ENCODE results near the gene CXCL8. TPM values are rescaled to one million over a fixed set of nuclear protein-coding genes. Genes with fewer than 3 reads are reported as not detected.

CXCL8 gene
- total and polyA plus RNA-seq, 9 of the 15 experiments (the other 6 are each of a cell fraction or from before 2014, with no cell fraction given): 1.6 to 7.7 (median 3.3) TPM

GRCh38 chr4:73740353-73740778 is at the start of gene CXCL8 (continued):
- no peak for TF ChIP-seq ETV6 (IDR thresholded peaks at IDR 0.05; ENCODE audit: borderline replicate concordance in 1 of 2, low read depth in 2 of 2, low read length in 1 of 2)
- TF ChIP-seq ETV6 (CRISPR knock-in tag; IDR thresholded peaks at IDR 0.05; ENCODE audit: borderline replicate concordance): no peak
- TF ChIP-seq TRIM24 (IDR thresholded peaks at IDR 0.05): peak; percentile 7 to 46; a peak in 1 of 4 replicates
- TF ChIP-seq ILF3 (IDR thresholded peaks at IDR 0.05; ENCODE audit: borderline replicate concordance): no peak
- no peak for TF ChIP-seq GTF2A2 (tag; IDR thresholded peaks at IDR 0.05)
- TF ChIP-seq SRSF7 (optimal IDR thresholded peaks at IDR 0.05; ENCODE audit: low read depth, low read length): no peak
- no peak for TF ChIP-seq UBTF (IDR thresholded peaks at IDR 0.05; ENCODE audit: borderline replicate concordance in 1 of 2, low read depth in 2 of 2, low read length in 2 of 2)
- TF ChIP-seq MNT (conservative IDR thresholded peaks at IDR 0.05): no peak
- no peak for TF ChIP-seq HOXB6 (CRISPR knock-in tag; IDR thresholded peaks at IDR 0.05; ENCODE audit: borderline replicate concordance)
- TF ChIP-seq ZNF41 (CRISPR knock-in tag; conservative IDR thresholded peaks at IDR 0.05): no peak
- TF ChIP-seq IFI16 (CRISPR knock-in tag; IDR thresholded peaks at IDR 0.05): no peak
- no peak for TF ChIP-seq ZBTB49 (CRISPR knock-in tag; IDR thresholded peaks at IDR 0.05; ENCODE audit: borderline replicate concordance)
- TF ChIP-seq HMBOX1 (IDR thresholded peaks at IDR 0.05): no peak
- no peak for TF ChIP-seq ZBTB8A (IDR thresholded peaks at IDR 0.05; ENCODE audit: partially characterized antibody)
- no peak for TF ChIP-seq ASH1L (IDR thresholded peaks at IDR 0.05; ENCODE audit: borderline replicate concordance, low read depth, partially characterized antibody)
- no peak for TF ChIP-seq BHLHE40 (IDR thresholded peaks at IDR 0.05; ENCODE audit: low read length)
- peak; percentile 43 to 78 for TF ChIP-seq AFF1 (IDR thresholded peaks at IDR 0.05; ENCODE audit: low read depth in 1 of 2, partially characterized antibody in 2 of 2)
